A549 treated with CpdA at 1 μM for 4 hours (cell line): Measurements from ENCODE around the gene EMX2. TPM values are rescaled to one million over a fixed set of nuclear protein-coding genes. Genes with fewer than 3 reads are reported as not detected.

Experiments used
- total RNA-seq: library from RNA; stranded (reverse); fragments of 200-300 nt; extraction: Qiagen RNA extraction; gene quantifications from 5 replicates; pipeline ENCODE4 v1.2.3, GENCODE V29; 2022; ENCODE audit warnings: low read depth

Gene EMX2
- total RNA-seq = 0.05 TPM in 1 of 5 replicates, not detected in the others

DNA sequence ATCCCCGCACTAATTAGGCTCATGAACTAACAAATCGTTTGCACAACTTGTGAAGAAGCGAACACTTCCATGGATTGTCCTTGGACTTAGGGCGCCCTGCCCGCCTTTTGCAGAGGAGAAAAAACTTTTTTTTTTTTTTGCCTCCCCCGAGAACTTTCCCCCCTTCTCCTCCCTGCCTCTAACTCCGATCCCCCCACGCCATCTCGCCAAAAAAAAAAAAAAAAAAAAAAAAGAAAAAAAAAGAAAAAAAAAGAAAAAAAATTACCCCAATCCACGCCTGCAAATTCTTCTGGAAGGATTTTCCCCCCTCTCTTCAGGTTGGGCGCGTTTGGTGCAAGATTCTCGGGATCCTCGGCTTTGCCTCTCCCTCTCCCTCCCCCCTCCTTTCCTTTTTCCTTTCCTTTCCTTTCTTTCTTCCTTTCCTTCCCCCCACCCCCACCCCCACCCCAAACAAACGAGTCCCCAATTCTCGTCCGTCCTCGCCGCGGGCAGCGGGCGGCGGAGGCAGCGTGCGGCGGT, at the start of gene EMX2:
TSS of gene EMX2 (plus strand) at position 41 of the 519 bp plus-strand sequence. CDS start 522 bp downstream, outside the sequence.

Other genes starting within 250 kb of the EMX2 start
- gene PDZD8, start 167.3 kb upstream of the EMX2 start, total RNA-seq = 21.3 to 28.2 TPM (median 24.6 TPM) in 5 replicates